IMR-90 (cell line): ENCODE data around the gene ANKRD13A. TPM values are rescaled to one million over a fixed set of nuclear protein-coding genes. Genes with fewer than 3 reads are reported as not detected.

Source experiments
- ATAC-seq: fragments of 200-7000 bp; cut with Tn5 transposase; 2 replicates; pipeline ENCODE4 v1.9.1; 2020; ENCODE audit warnings: low read depth, mild to moderate bottlenecking, moderate library complexity
- BruUV-seq: library from RNA; stranded (reverse); fragments of 400-500 nt; replicated peaks from 2 replicates; lab custom pipeline; 2021; lab: Mats Ljungman, UMichigan
- CTCF ChIA-PET: fragments of 300-600 bp; formaldehyde crosslinking; extraction: SDS; loops from one replicate; lab custom pipeline; 2021; ENCODE audit warnings: antibody characterized with exemption; lab: Yijun Ruan, JAX
- POLR2A ChIA-PET: fragments of 300-600 bp; sonication (Branson Sonifier 250); formaldehyde crosslinking; loops from one replicate; lab custom pipeline; 2022; ENCODE audit warnings: antibody characterized with exemption; ENCODE audit not compliant: unreplicated experiment; lab: Charles Lee
- DNase-seq: peaks from one replicate; pipeline ENCODE4 v3.0.0; 2013
- H2AFZ ChIP-seq: replicated peaks from 2 replicates; pipeline ENCODE3; 2013; ENCODE audit warnings: low read length, mild to moderate bottlenecking; ENCODE audit not compliant: poor library complexity
- H2AK5ac ChIP-seq: 2 replicates; pipeline ENCODE4 v1.6.1; 2013; ENCODE audit warnings: low read depth, low read length, inconsistent platforms
- H2AK9ac ChIP-seq: replicated peaks from 2 replicates; pipeline ENCODE3; 2013; ENCODE audit warnings: mild to moderate bottlenecking, low read depth, low read length, moderate library complexity; ENCODE audit not compliant: poor library complexity
- H2BK120ac ChIP-seq: 2 replicates; pipeline ENCODE4 v1.6.1; 2013; ENCODE audit warnings: low read depth, low read length, inconsistent platforms
- H2BK15ac ChIP-seq: 3 replicates; pipeline ENCODE4 v1.6.1; 2013; ENCODE audit warnings: low read depth, low read length, inconsistent platforms
- H2BK20ac ChIP-seq: 2 replicates; pipeline ENCODE4 v1.6.1; 2013; ENCODE audit warnings: low read depth, mild to moderate bottlenecking, inconsistent platforms, low read length, moderate library complexity
- H2BK5ac ChIP-seq: 2 replicates; pipeline ENCODE4 v1.6.1; 2013; ENCODE audit warnings: mild to moderate bottlenecking, low read depth, low read length, inconsistent platforms; ENCODE audit not compliant: poor library complexity, severe bottlenecking
- H3K14ac ChIP-seq: replicated peaks from 2 replicates; pipeline ENCODE4 v1.6.1; 2013; ENCODE audit warnings: low read depth, low read length, inconsistent platforms
- H3K18ac ChIP-seq: 2 replicates; pipeline ENCODE4 v1.6.1; 2013; ENCODE audit warnings: low read depth, low read length, control low read depth
- H3K23ac ChIP-seq: 2 replicates; pipeline ENCODE4 v1.6.1; 2013; ENCODE audit warnings: low read depth, low read length, inconsistent platforms
- H3K27ac ChIP-seq: 2 replicates; pipeline ENCODE4 v1.5.1; 2013; ENCODE audit warnings: mild to moderate bottlenecking, control low read depth, low read length; ENCODE audit not compliant: insufficient read depth
- H3K27me3 ChIP-seq: 2 replicates; pipeline ENCODE4 v1.6.1; 2013; ENCODE audit warnings: low read length; ENCODE audit not compliant: control insufficient read depth, insufficient read depth
- H3K36me3 ChIP-seq: 2 replicates; pipeline ENCODE4 v1.6.1; 2013; ENCODE audit warnings: low read length, mixed read lengths; ENCODE audit not compliant: control insufficient read depth, insufficient read depth
- H3K4ac ChIP-seq: 2 replicates; pipeline ENCODE4 v1.6.1; 2013; ENCODE audit warnings: low read depth, low read length, inconsistent platforms
- H3K4me1 ChIP-seq: 2 replicates; pipeline ENCODE4 v1.6.1; 2013; ENCODE audit warnings: low read length, mixed read lengths; ENCODE audit not compliant: control insufficient read depth, insufficient read depth
- H3K4me2 ChIP-seq: 2 replicates; pipeline ENCODE4 v1.6.1; 2013; ENCODE audit warnings: low read depth, mild to moderate bottlenecking, control low read depth, low read length, moderate library complexity
- H3K4me3 ChIP-seq: 2 replicates; pipeline ENCODE4 v1.5.1; 2013; ENCODE audit warnings: low read depth, mild to moderate bottlenecking, control low read depth, low read length, moderate library complexity; ENCODE audit not compliant: insufficient read depth
- H3K56ac ChIP-seq: 2 replicates; pipeline ENCODE4 v1.6.1; 2013; ENCODE audit warnings: low read length, inconsistent platforms; ENCODE audit not compliant: insufficient read depth; ENCODE audit errors: extremely low read depth
- H3K79me1 ChIP-seq, 2 experiments: 2 replicates each; pipeline ENCODE4 v1.6.1; 2013; ENCODE audit warnings: low read length in 2 of 2, inconsistent platforms in 1 of 2, low read depth in 1 of 2
- H3K9ac ChIP-seq: 2 replicates; pipeline ENCODE4 v1.6.1; 2013; ENCODE audit warnings: low read depth, low read length, control low read depth
- H3K9me1 ChIP-seq: 2 replicates; pipeline ENCODE4 v1.6.1; 2013; ENCODE audit warnings: low read length, inconsistent platforms; ENCODE audit not compliant: insufficient read depth
- H3K9me3 ChIP-seq: 2 replicates; pipeline ENCODE4 v1.6.1; 2013; ENCODE audit warnings: low read length; ENCODE audit not compliant: control insufficient read depth, insufficient read depth
- H4K20me1 ChIP-seq: 2 replicates; pipeline ENCODE4 v1.6.1; 2013; ENCODE audit warnings: low read length, inconsistent platforms; ENCODE audit not compliant: insufficient read depth
- H4K5ac ChIP-seq: 2 replicates; pipeline ENCODE4 v1.6.1; 2013; ENCODE audit warnings: mild to moderate bottlenecking, low read depth, low read length, control low read depth
- H4K8ac ChIP-seq, 2 experiments: 2 replicates each; pipeline ENCODE4 v1.6.1; 2013; ENCODE audit warnings: low read depth in 2 of 2, low read length in 2 of 2, control low read depth in 1 of 2, inconsistent platforms in 1 of 2
- H4K91ac ChIP-seq: 2 replicates; pipeline ENCODE4 v1.6.1; 2013; ENCODE audit warnings: low read depth, low read length, inconsistent platforms; ENCODE audit not compliant: insufficient read depth
- BHLHE40 ChIP-seq: fragments of 150-350 bp; IDR thresholded peaks from 2 replicates; pipeline ENCODE4 v1.6.1; 2016; ENCODE audit warnings: mild to moderate bottlenecking, low read depth, low read length
- CHD1 ChIP-seq: IDR thresholded peaks from 2 replicates; pipeline ENCODE4 v1.6.1; 2012; ENCODE audit warnings: low read depth, low read length, improper control_type of control experiment
- CTCF ChIP-seq: conservative IDR thresholded peaks from 2 replicates; pipeline ENCODE4 v1.5.1; 2012; ENCODE audit warnings: mild to moderate bottlenecking, low read depth, low read length, improper control_type of control experiment
- FOS ChIP-seq: fragments of 150-350 bp; IDR thresholded peaks from 2 replicates; pipeline ENCODE4 v1.6.1; 2016; ENCODE audit warnings: low read depth, low read length
- MAFK ChIP-seq: IDR thresholded peaks from 2 replicates; pipeline ENCODE4 v1.6.1; 2012; ENCODE audit warnings: low read depth, low read length, improper control_type of control experiment
- MAZ ChIP-seq: IDR thresholded peaks from 2 replicates; pipeline ENCODE4 v1.6.1; 2012; ENCODE audit warnings: low read depth, mild to moderate bottlenecking, low read length, improper control_type of control experiment, moderate library complexity, borderline replicate concordance
- NFE2L2 ChIP-seq: fragments of 150-350 bp; IDR thresholded peaks from 2 replicates; pipeline ENCODE4 v1.6.1; 2016; ENCODE audit warnings: low read depth, mild to moderate bottlenecking, low read length
- POLR2A ChIP-seq: IDR thresholded peaks from 2 replicates; pipeline ENCODE4 v1.6.1; 2012; ENCODE audit warnings: mild to moderate bottlenecking, low read depth, low read length
- RAD21 ChIP-seq: IDR thresholded peaks from 2 replicates; pipeline ENCODE4 v1.6.1; 2012; ENCODE audit warnings: low read length, improper control_type of control experiment
- RFX5 ChIP-seq: IDR thresholded peaks from 2 replicates; pipeline ENCODE4 v1.8.0; 2012; ENCODE audit warnings: low read depth, mild to moderate bottlenecking, low read length, moderate library complexity
- SMC3 ChIP-seq: fragments of 150-350 bp; IDR thresholded peaks from 2 replicates; pipeline ENCODE4 v1.6.1; 2016; ENCODE audit warnings: low read depth, mild to moderate bottlenecking, antibody characterized with exemption, low read length, moderate library complexity
- USF2 ChIP-seq: fragments of 150-350 bp; IDR thresholded peaks from 2 replicates; pipeline ENCODE4 v1.6.1; 2017; ENCODE audit warnings: mild to moderate bottlenecking, antibody characterized with exemption, low read length, low read depth
- WGBS, 2 experiments: methylation state at CpG; one replicate each; pipeline versions ENCODE4 v1.1.5 to v1.1.7; 2013; ENCODE audit warnings: missing lambda C conversion rate in 2 of 2; ENCODE audit not compliant: insufficient read length in 1 of 2; ENCODE audit errors: extremely low coverage in 2 of 2; 5-methylcytosine and 5-hydroxymethylcytosine counted together
- dilution Hi-C: fragments of 300-500 bp; cut with HindIII; formaldehyde crosslinking; loops from one replicate; pipeline ENCODE4 v1.14.3; 2018; ENCODE audit warnings: low sequenced_read_pairs; ENCODE audit not compliant: unreplicated experiment
- in situ Hi-C: fragments of 300-500 bp; cut with MboI; formaldehyde crosslinking; loops from 3 replicates; pipeline ENCODE4 v1.14.3; 2019; ENCODE audit warnings: low sequenced_read_pairs, inconsistent platforms, mixed read lengths
- intact Hi-C: fragments of 100-400 bp; cut with micrococcal nuclease; formaldehyde crosslinking; loops from 2 replicates; pipeline ENCODE4 v1.10.0; 2022
- polyA plus RNA-seq, 3 experiments: library from polyadenylated mRNA; depleted of rRNA; stranded (reverse); fragments of >200 nt; gene quantifications; 2 replicates each; pipeline ENCODE4 v1.2.3, GENCODE V29; 2012; ENCODE audit warnings: low replicate concordance in 1 of 3
- total RNA-seq: library from RNA; depleted of rRNA; stranded (reverse); fragments of >200 nt; gene quantifications from 2 replicates; pipeline ENCODE4 v1.2.3, GENCODE V29; 2012

ANKRD13A gene
- total and polyA plus RNA-seq, 2 of the 4 experiments (the other 2 are of a cell fraction), result 299 to 449 TPM

GRCh38 chr12:109999983-110000505 is 814 bp downstream of the ANKRD13A start:
- no peak for TF ChIP-seq SMC3
- TF ChIP-seq RFX5, result no peak
- TF ChIP-seq CHD1, result no peak
- no peak for TF ChIP-seq CTCF
- no peak for TF ChIP-seq MAZ
- no peak for TF ChIP-seq USF2
- no peak for TF ChIP-seq NFE2L2
- no peak for TF ChIP-seq MAFK
- no peak for TF ChIP-seq FOS
- TF ChIP-seq RAD21, result no peak
- no peak for TF ChIP-seq POLR2A
- no peak for TF ChIP-seq BHLHE40
- Histone ChIP-seq H3K9me1 (peaks cover 14% of the 10 kb centered on the region), H3K27ac (peak overlapping the region; percentile 87), H3K4me2 (peak overlapping the region; percentile 86), H3K36me3 (peaks cover 8% of the 10 kb centered on the region), H3K4me3 (peak overlapping the region; percentile 64), H3K9ac (peak overlapping the region; percentile 97), H2BK5ac (peak overlapping the region; percentile 99), H4K20me1 (peaks cover 29% of the 10 kb centered on the region), H3K79me1 (peaks cover 18 to 40% of the 10 kb centered on the region in 2 experiments; a peak in 3 of 4 replicates), H3K14ac (peak overlapping the region; percentile 97), H3K56ac (peak overlapping the region; percentile 99), H3K4ac (peak overlapping the region; percentile 97), H3K18ac (peak overlapping the region; percentile 61), H4K5ac (peak overlapping the region; percentile 68), H2BK20ac (peak overlapping the region; percentile 45), H3K4me1 (peaks cover 15% of the 10 kb centered on the region), H3K9me3 (no peaks in the 10 kb centered on the region), H2AK9ac (peak overlapping the region; percentile 96), H2AFZ (peak overlapping the region; percentile 60), H2BK120ac (peak overlapping the region; percentile 89), H4K91ac (peak overlapping the region; percentile 93), H2BK15ac (peak overlapping the region; percentile 79; the same call in 2 of the 3 replicates), H3K23ac (peak overlapping the region; percentile 100), H4K8ac (peak overlapping the region; percentile 80 to 84), H3K27me3 (no peaks in the 10 kb centered on the region), H2AK5ac (peak overlapping the region; percentile 98)
- POLR2A ChIA-PET, result interaction anchor here (0.6 kb wide), 1 partner anchor 92 kb away, joined by 3 read pairs; no protein-coding TSS in a partner anchor
- CTCF ChIA-PET, result no interaction called here
- DNase-seq (no peak), ATAC-seq (no peak)
- intact Hi-C loops (loop anchor here (5.0 kb wide), 2 partner anchors 53 to 68 kb away; no protein-coding TSS in a partner anchor), in situ Hi-C loops (no loop called here), dilution Hi-C loops (no loop called here)
- BruUV-seq, result no TSS peak
- no CpG with 5 or more reads among the region's 17 CpGs for WGBS, 2 experiments
